B cell (primary cell): ENCODE measurements around the gene FAM131C. TPM values are rescaled to one million over a fixed set of nuclear protein-coding genes. Genes with fewer than 3 reads are reported as not detected.
"Not testable (repeated sequence)": the region's sequence is repeated elsewhere in the genome, so short reads cannot be mapped to it uniquely, and the experiment has no call there.

ENCODE experiments used
- ATAC-seq: fragments of 200-7000 bp; cut with Tn5 transposase; one replicate; pipeline ENCODE4 v1.10.0; 2021; ENCODE audit warnings: low read depth, mild to moderate bottlenecking, moderate number of reproducible peaks, moderate library complexity
- CTCF ChIA-PET: fragments of 350-600 bp; sonication (Branson Sonifier 250); formaldehyde crosslinking; loops from one replicate; lab custom pipeline; 2021; ENCODE audit warnings: antibody characterized with exemption, inconsistent platforms; lab: Charles Lee
- POLR2A ChIA-PET: fragments of 350-600 bp; sonication (Branson Sonifier 250); formaldehyde crosslinking; loops from one replicate; lab custom pipeline; 2021; ENCODE audit warnings: antibody characterized with exemption; lab: Charles Lee
- DNase-seq: peaks from one replicate; pipeline ENCODE4 v3.0.0; 2013
- H2AFZ ChIP-seq: 2 replicates; pipeline ENCODE4 v1.6.1; 2012; ENCODE audit warnings: mild to moderate bottlenecking, low read depth, low read length; ENCODE audit not compliant: insufficient read depth, poor library complexity, severe bottlenecking
- H3K27ac ChIP-seq, 2 donors: 1 replicate in 1 of 2; 2 replicates in 1 of 2; pipeline ENCODE4 v1.5.1; 2012 to 2013; ENCODE audit warnings: low read length in 2 of 2, mild to moderate bottlenecking in 2 of 2, moderate library complexity in 1 of 2
- H3K27me3 ChIP-seq, 4 experiments: fragments of 200-600 bp in 1 of 4; sonication (generic) in 1 of 4; replicated peaks in 1 of 4; 1 replicate in 2 of 4; 2 replicates in 2 of 4; pipeline versions ENCODE4 v1.6.1 to v1.7.0; 2013 to 2016; ENCODE audit warnings: low read length in 3 of 4, mild to moderate bottlenecking in 2 of 4, mixed read lengths in 1 of 4, moderate library complexity in 1 of 4; ENCODE audit not compliant: insufficient read depth in 4 of 4, control insufficient read depth in 3 of 4; ENCODE audit errors: control extremely low read depth in 1 of 4
- H3K36me3 ChIP-seq, 2 experiments: replicated peaks in 1 of 2; 1 replicate in 1 of 2; 2 replicates in 1 of 2; pipeline versions ENCODE4 v1.6.1 to v1.7.1; 2013; ENCODE audit warnings: low read length in 1 of 2; ENCODE audit not compliant: insufficient read depth in 2 of 2, control insufficient read depth in 1 of 2; ENCODE audit errors: control extremely low read depth in 1 of 2, extremely low read depth in 1 of 2
- H3K4me1 ChIP-seq, 2 donors: fragments of 200-600 bp in 1 of 2; sonication (generic) in 1 of 2; 1 replicate in 1 of 2; 2 replicates in 1 of 2; pipeline versions ENCODE4 v1.5.1 to v1.6.1; 2013 to 2017; ENCODE audit warnings: low read length in 2 of 2; ENCODE audit not compliant: control insufficient read depth in 2 of 2, insufficient read depth in 2 of 2
- H3K4me2 ChIP-seq: replicated peaks from 2 replicates; pipeline ENCODE3; 2012; ENCODE audit warnings: mild to moderate bottlenecking, low read depth, low read length; ENCODE audit not compliant: poor library complexity, severe bottlenecking
- H3K4me3 ChIP-seq, 5 experiments: fragments of 200-600 bp in 1 of 5; sonication (generic) in 1 of 5; 1 replicate in 3 of 5; 2 replicates in 2 of 5; pipeline versions ENCODE4 v1.5.1 to v1.7.0; 2011 to 2016; ENCODE audit warnings: low read length in 4 of 5, mild to moderate bottlenecking in 4 of 5, low read depth in 2 of 5, control low read depth in 1 of 5, moderate library complexity in 1 of 5; ENCODE audit not compliant: insufficient read depth in 1 of 5; ENCODE audit errors: control extremely low read depth in 1 of 5, extremely low read depth in 1 of 5
- H3K79me2 ChIP-seq: fragments of 200-600 bp; sonication (generic); one replicate; pipeline ENCODE4 v1.6.0; 2016; ENCODE audit warnings: low read length; ENCODE audit not compliant: control insufficient read depth, insufficient read depth
- H3K9ac ChIP-seq: fragments of 200-600 bp; sonication (generic); 2 replicates; pipeline ENCODE4 v1.6.1; 2017; ENCODE audit warnings: mild to moderate bottlenecking, low read length, moderate library complexity
- H3K9me3 ChIP-seq, 3 donors: one replicate each; pipeline versions ENCODE4 v1.6.1 to v1.7.1; 2013; ENCODE audit warnings: low read length in 2 of 3; ENCODE audit not compliant: control insufficient read depth in 2 of 3, insufficient read depth in 1 of 3; ENCODE audit errors: control extremely low read depth in 1 of 3
- H4K20me1 ChIP-seq: 2 replicates; pipeline ENCODE4 v1.6.0; 2012; ENCODE audit warnings: mild to moderate bottlenecking, low read length; ENCODE audit not compliant: insufficient read depth, control insufficient read depth, poor library complexity, severe bottlenecking
- H3K27ac Mint-ChIP-seq: one replicate; pipeline ENCODE4 v1.8.0; 2021; ENCODE audit warnings: mixed read lengths
- H3K27me3 Mint-ChIP-seq: one replicate; pipeline ENCODE4 v1.8.0; 2021; ENCODE audit warnings: mixed read lengths
- H3K4me1 Mint-ChIP-seq: one replicate; pipeline ENCODE4 v1.8.0; 2021; ENCODE audit warnings: mixed read lengths
- H3K4me3 Mint-ChIP-seq: one replicate; pipeline ENCODE4 v1.8.0; 2021; ENCODE audit warnings: mixed read lengths
- H3K9me3 Mint-ChIP-seq: one replicate; pipeline ENCODE4 v1.8.0; 2022; ENCODE audit warnings: mixed read lengths; ENCODE audit not compliant: insufficient read depth
- EZH2 ChIP-seq: IDR thresholded peaks from 2 replicates; pipeline ENCODE4 v1.6.1; 2012; ENCODE audit warnings: borderline replicate concordance, low read depth, mild to moderate bottlenecking, moderate library complexity, low read length; ENCODE audit not compliant: insufficient read depth, poor library complexity, severe bottlenecking
- WGBS: methylation state at CpG from one replicate; pipeline ENCODE4 v1.1.5; 2013; ENCODE audit warnings: missing lambda C conversion rate; ENCODE audit not compliant: insufficient coverage; 5-methylcytosine and 5-hydroxymethylcytosine counted together
- intact Hi-C: fragments of 100-400 bp; cut with micrococcal nuclease; formaldehyde crosslinking; loops from one replicate; pipeline ENCODE4 v1.10.0; 2022
- polyA plus RNA-seq: library from polyadenylated mRNA; depleted of rRNA; stranded (reverse); fragments of >200 nt; gene quantifications from 2 replicates; pipeline ENCODE4 v1.2.3, GENCODE V29; 2012
- total RNA-seq, 2 donors: library from RNA; stranded (reverse); fragments of 120-200 nt in 1 of 2; gene quantifications; 1 replicate in 1 of 2; 2 replicates in 1 of 2; pipeline versions ENCODE4 v1.2.3 to v1.2.4, GENCODE V29; 2013 to 2022
- TF ChIP-seq, protein P1 (sequence below): fragments of 200-600 bp; IDR thresholded peaks from one replicate; pipeline ENCODE4 v1.8.0; 2022; ENCODE audit warnings: antibody characterized with exemption, mild to moderate bottlenecking

FAM131C gene
- total and polyA plus RNA-seq, 2 donors (not counting 1 experiment from before 2014, with no cell fraction given) = 0.37 TPM; not detected in 1

GRCh38 chr1:16026723-16027484 lies 46.5 kb downstream of the FAM131C start:
- DNase-seq = peak; percentile 57
- H3K27ac ChIP-seq = no peak overlapping the region
- H3K36me3 ChIP-seq = no peaks in the 10 kb centered on the region
- H3K4me3 ChIP-seq = peak overlapping the region in 3 of 5 experiments; percentile 17 to 36 (median 27)
- H3K4me1 Mint-ChIP-seq = peaks cover 4% of the 10 kb centered on the region
- H3K27me3 Mint-ChIP-seq = peaks cover 27% of the 10 kb centered on the region
- H3K4me3 Mint-ChIP-seq = peak overlapping the region; percentile 55
- intact Hi-C loops = no loop called here
- ATAC-seq = peak; percentile 67
- ChIA-PET CTCF (interaction anchor here (0.6 kb wide), 1 partner anchor 216 kb away, joined by 5 read pairs; no protein-coding TSS in a partner anchor), POLR2A (no interaction called here)
- no peak overlapping the region for H3K27ac Mint-ChIP-seq
- 14% methylated on average over 24 of the region's 33 CpGs for WGBS
- H3K9ac ChIP-seq = peak overlapping the region; percentile 16
- H4K20me1 ChIP-seq = no peaks in the 10 kb centered on the region
- H2AFZ ChIP-seq = peak overlapping the region; percentile 47
- peaks cover 0 to 30% (median 6%) of the 10 kb centered on the region in 4 experiments for H3K27me3 ChIP-seq
- no peak for TF ChIP-seq EZH2
- TF ChIP-seq, protein P1, sequence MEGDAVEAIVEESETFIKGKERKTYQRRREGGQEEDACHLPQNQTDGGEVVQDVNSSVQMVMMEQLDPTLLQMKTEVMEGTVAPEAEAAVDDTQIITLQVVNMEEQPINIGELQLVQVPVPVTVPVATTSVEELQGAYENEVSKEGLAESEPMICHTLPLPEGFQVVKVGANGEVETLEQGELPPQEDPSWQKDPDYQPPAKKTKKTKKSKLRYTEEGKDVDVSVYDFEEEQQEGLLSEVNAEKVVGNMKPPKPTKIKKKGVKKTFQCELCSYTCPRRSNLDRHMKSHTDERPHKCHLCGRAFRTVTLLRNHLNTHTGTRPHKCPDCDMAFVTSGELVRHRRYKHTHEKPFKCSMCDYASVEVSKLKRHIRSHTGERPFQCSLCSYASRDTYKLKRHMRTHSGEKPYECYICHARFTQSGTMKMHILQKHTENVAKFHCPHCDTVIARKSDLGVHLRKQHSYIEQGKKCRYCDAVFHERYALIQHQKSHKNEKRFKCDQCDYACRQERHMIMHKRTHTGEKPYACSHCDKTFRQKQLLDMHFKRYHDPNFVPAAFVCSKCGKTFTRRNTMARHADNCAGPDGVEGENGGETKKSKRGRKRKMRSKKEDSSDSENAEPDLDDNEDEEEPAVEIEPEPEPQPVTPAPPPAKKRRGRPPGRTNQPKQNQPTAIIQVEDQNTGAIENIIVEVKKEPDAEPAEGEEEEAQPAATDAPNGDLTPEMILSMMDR = no peak
- H3K79me2 ChIP-seq = no peaks in the 10 kb centered on the region
- H3K9me3 ChIP-seq = no peaks in the 10 kb centered on the region
- H3K4me2 ChIP-seq = peak overlapping the region; percentile 61
- H3K9me3 Mint-ChIP-seq = no peaks in the 10 kb centered on the region
- peaks cover 6 to 11% of the 10 kb centered on the region in 2 donors for H3K4me1 ChIP-seq

GRCh38 chr1:16026302-16026701 lies 47.1 kb downstream of the FAM131C start:
- H3K9me3 Mint-ChIP-seq, H3K9me3 ChIP-seq, H3K79me2 ChIP-seq, H3K4me3 Mint-ChIP-seq, intact Hi-C loops, H3K9ac ChIP-seq, H3K27ac ChIP-seq, POLR2A ChIA-PET, H3K4me1 Mint-ChIP-seq, DNase-seq, H3K27ac Mint-ChIP-seq, H4K20me1 ChIP-seq, H3K36me3 ChIP-seq: not testable (repeated sequence)
- peaks cover 29% of the 10 kb centered on the region for H3K27me3 Mint-ChIP-seq
- peaks cover 6 to 11% of the 10 kb centered on the region in 2 donors for H3K4me1 ChIP-seq
- peak overlapping the region; percentile 47 for H2AFZ ChIP-seq
- H3K4me3 ChIP-seq = peak overlapping the region in 1 of 5 experiments; percentile 27
- CTCF ChIA-PET = interaction anchor here (0.6 to 0.8 kb wide), 2 partner anchors 27 to 215 kb away, joined by 3 to 5 read pairs; no protein-coding TSS in a partner anchor
- ATAC-seq = peak; percentile 10
- peaks cover 0 to 30% (median 6%) of the 10 kb centered on the region in 4 experiments for H3K27me3 ChIP-seq
- H3K4me2 ChIP-seq = peak overlapping the region; percentile 61
- 25% methylated on average over 2 of the region's 10 CpGs for WGBS
